Stomach (tissue), 9 donors: ENCODE measurements around the gene AANAT. TPM values are rescaled to one million over a fixed set of nuclear protein-coding genes. Genes with fewer than 3 reads are reported as not detected.

ENCODE experiments used
- DNase-seq, 2 donors: peaks; one replicate each; pipeline versions ENCODE4 v3.0.0 to v3.0.0-alpha.2; 2013 to 2019
- H3K27ac ChIP-seq, 5 donors: fragments of 200-600 bp in 4 of 5; sonication (generic) in 4 of 5; one replicate each; pipeline ENCODE4 v1.5.1; 2013 to 2019; ENCODE audit warnings: mild to moderate bottlenecking in 1 of 5, moderate library complexity in 1 of 5
- H3K27me3 ChIP-seq, 3 donors: fragments of 200-600 bp; sonication (generic); one replicate each; pipeline ENCODE4 v1.5.1; 2017 to 2019; ENCODE audit warnings: mixed run types in 1 of 3
- H3K36me3 ChIP-seq, 4 donors: fragments of 200-600 bp; sonication (generic); 1 replicate in 3 of 4; 2 replicates in 1 of 4; pipeline ENCODE4 v1.5.1; 2016 to 2019
- H3K4me1 ChIP-seq, 4 donors: fragments of 200-600 bp; sonication (generic); one replicate each; pipeline ENCODE4 v1.5.1; 2016 to 2019
- H3K4me3 ChIP-seq, 4 donors: fragments of 200-600 bp; sonication (generic) in 3 of 4; one replicate each; pipeline ENCODE4 v1.5.1; 2016 to 2019; ENCODE audit warnings: mild to moderate bottlenecking in 1 of 4
- H3K9me3 ChIP-seq, 4 donors: fragments of 200-600 bp; sonication (generic); one replicate each; pipeline ENCODE4 v1.5.1; 2016 to 2019
- EP300 ChIP-seq: sonication (generic); formaldehyde crosslinking; IDR thresholded peaks from one replicate; pipeline ENCODE4 v1.6.1; 2017; ENCODE audit warnings: antibody characterized with exemption
- POLR2A ChIP-seq, 4 donors: fragments of 450-650 bp; IDR thresholded peaks; one replicate each; pipeline ENCODE4 v1.6.1; 2016; ENCODE audit warnings: antibody characterized with exemption in 4 of 4, control low read depth in 2 of 4, mild to moderate bottlenecking in 1 of 4, moderate library complexity in 1 of 4
- POLR2AphosphoS5 ChIP-seq, 3 donors: sonication (generic); formaldehyde crosslinking; IDR thresholded peaks; one replicate each; pipeline ENCODE4 v1.6.1; 2016; ENCODE audit warnings: antibody characterized with exemption in 3 of 3
- WGBS, 5 donors: extraction: QIAGEN DNeasy Blood & Tissue Kit in 3 of 5; methylation state at CpG; one replicate each; pipeline versions ENCODE4 v1.1.5 to v1.1.7; 2013 to 2018; 5-methylcytosine and 5-hydroxymethylcytosine counted together
- intact Hi-C: fragments of 100-400 bp; cut with DNase I; formaldehyde crosslinking; loops from one replicate; pipeline ENCODE4 v1.15.1; 2023; ENCODE audit warnings: low total_unique reads
- polyA plus RNA-seq, 3 donors: library from polyadenylated mRNA; stranded (reverse); fragments of 200-250 nt; gene quantifications; one replicate each; pipeline ENCODE4 v1.2.3, GENCODE V29; 2013
- total RNA-seq, 5 donors: library from RNA; depleted of rRNA; stranded (reverse); fragments of >200 nt; gene quantifications; one replicate each; pipeline versions ENCODE4 v1.1.0 to v1.2.3, GENCODE V29; 2014 to 2016
- TF ChIP-seq, protein P1 (sequence below), 7 experiments: fragments of 450-650 bp in 4 of 7; fragments of 200-600 bp in 3 of 7; sonication (generic) in 3 of 7; IDR thresholded peaks; one replicate each; pipeline ENCODE4 v1.5.1; 2016 to 2019; ENCODE audit warnings: antibody characterized with exemption in 7 of 7, control low read depth in 2 of 7, mild to moderate bottlenecking in 1 of 7
- donor health status: healthy with polysubstance abuse.
- donor health status: Bipolar disorder and iron deficiency.
- donor health status: healthy.

Gene AANAT
- total and polyA plus RNA-seq, 8 donors, result 0.44 TPM; not detected in 7

GRCh38 chr17:76491271-76492122 lies 24.1 kb downstream of the AANAT start:
- no peak for DNase-seq

GRCh38 chr17:76492123-76492988 lies 25.0 kb downstream of the AANAT start:
- Histone ChIP-seq H3K4me1 (peaks cover 21 to 77% (median 47%) of the 10 kb centered on the region in 4 donors), H3K27me3 (no peaks in the 10 kb centered on the region), H3K4me3 (peak overlapping the region; percentile 9 to 30 (median 20)), H3K9me3 (no peaks in the 10 kb centered on the region), H3K27ac (peak overlapping the region; percentile 52 to 92 (median 76)), H3K36me3 (peaks cover 0 to 5% (median 5%) of the 10 kb centered on the region in 4 donors)
- intact Hi-C loops, result no loop called here
- DNase-seq, result peak in 1 of 2 donors; percentile 86
- WGBS, 5 donors, result 46 to 62% (median 50%) methylated on average over 6 to 11 of the region's 11 CpGs
- TF ChIP-seq, protein P1, sequence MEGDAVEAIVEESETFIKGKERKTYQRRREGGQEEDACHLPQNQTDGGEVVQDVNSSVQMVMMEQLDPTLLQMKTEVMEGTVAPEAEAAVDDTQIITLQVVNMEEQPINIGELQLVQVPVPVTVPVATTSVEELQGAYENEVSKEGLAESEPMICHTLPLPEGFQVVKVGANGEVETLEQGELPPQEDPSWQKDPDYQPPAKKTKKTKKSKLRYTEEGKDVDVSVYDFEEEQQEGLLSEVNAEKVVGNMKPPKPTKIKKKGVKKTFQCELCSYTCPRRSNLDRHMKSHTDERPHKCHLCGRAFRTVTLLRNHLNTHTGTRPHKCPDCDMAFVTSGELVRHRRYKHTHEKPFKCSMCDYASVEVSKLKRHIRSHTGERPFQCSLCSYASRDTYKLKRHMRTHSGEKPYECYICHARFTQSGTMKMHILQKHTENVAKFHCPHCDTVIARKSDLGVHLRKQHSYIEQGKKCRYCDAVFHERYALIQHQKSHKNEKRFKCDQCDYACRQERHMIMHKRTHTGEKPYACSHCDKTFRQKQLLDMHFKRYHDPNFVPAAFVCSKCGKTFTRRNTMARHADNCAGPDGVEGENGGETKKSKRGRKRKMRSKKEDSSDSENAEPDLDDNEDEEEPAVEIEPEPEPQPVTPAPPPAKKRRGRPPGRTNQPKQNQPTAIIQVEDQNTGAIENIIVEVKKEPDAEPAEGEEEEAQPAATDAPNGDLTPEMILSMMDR (IDR thresholded peaks at IDR 0.05), result no peak
- TF ChIP-seq EP300 (no peak), POLR2AphosphoS5 (IDR thresholded peaks at IDR 0.05) (no peak), POLR2A (IDR thresholded peaks at IDR 0.05) (no peak)

More at GRCh38 chr17:76491271-76492122, 24.1 kb downstream of the AANAT start:
- no peaks in the 10 kb centered on the region for H3K27me3 ChIP-seq
- WGBS, 5 donors, result 73 to 84% (median 77%) methylated on average over 15 to 17 of the region's 17 CpGs
- no peaks in the 10 kb centered on the region for H3K9me3 ChIP-seq
- intact Hi-C loops, result no loop called here
- peaks cover 0 to 8% (median 7%) of the 10 kb centered on the region in 4 donors for H3K36me3 ChIP-seq
- H3K27ac ChIP-seq, result peak overlapping the region in 4 of 5 donors; percentile 69 to 92 (median 80)
- no peak overlapping the region for H3K4me3 ChIP-seq
- TF ChIP-seq POLR2A (IDR thresholded peaks at IDR 0.05), result no peak
- TF ChIP-seq, protein P1 (IDR thresholded peaks at IDR 0.05), result no peak
- no peak for TF ChIP-seq EP300
- no peak for TF ChIP-seq POLR2AphosphoS5 (IDR thresholded peaks at IDR 0.05)
- H3K4me1 ChIP-seq, result peaks cover 20 to 68% (median 40%) of the 10 kb centered on the region in 4 donors

- peak in 2 of 3 donors; percentile 43 to 48 for TF ChIP-seq POLR2AphosphoS5 (IDR thresholded peaks at IDR 0.05)
- TF ChIP-seq, protein P1 (IDR thresholded peaks at IDR 0.05), result no peak
- no peak for TF ChIP-seq POLR2A (IDR thresholded peaks at IDR 0.05)
- no peak for TF ChIP-seq EP300
- 7 to 18% (median 8%) methylated on average over 14 to 15 of the region's 15 CpGs for WGBS, 5 donors
- Histone ChIP-seq H3K27ac (peak overlapping the region; percentile 52 to 92 (median 76)), H3K4me3 (peak overlapping the region; percentile 9 to 30 (median 20)), H3K9me3 (no peaks in the 10 kb centered on the region), H3K4me1 (peaks cover 28 to 84% (median 54%) of the 10 kb centered on the region in 4 donors), H3K36me3 (no peaks in the 10 kb centered on the region), H3K27me3 (no peaks in the 10 kb centered on the region)
- peak; percentile 68 to 84 for DNase-seq
- intact Hi-C loops, result no loop called here
These were observed 25.6 kb downstream of the AANAT start for GRCh38 chr17:76492989-76493501.
